Lower leg skin (tissue), 4 donors: ENCODE data around the gene NF1. TPM values are rescaled to one million over a fixed set of nuclear protein-coding genes. Genes with fewer than 3 reads are reported as not detected.
"Not testable (repeated sequence)": the region's sequence is repeated elsewhere in the genome, so short reads cannot be mapped to it uniquely, and the experiment has no call there.

Experiments used
- DNase-seq, 2 donors: peaks; one replicate each; pipeline ENCODE4 v3.0.0-alpha.2; 2019; ENCODE audit warnings: low spot score in 2 of 2
- H3K4me3 ChIP-seq: fragments of 200-600 bp; sonication (generic); 2 replicates; pipeline ENCODE4 v1.5.1; 2017; ENCODE audit warnings: mild to moderate bottlenecking, low read depth; ENCODE audit not compliant: poor library complexity, severe bottlenecking
- CTCF ChIP-seq, 3 donors: fragments of 450-650 bp; IDR thresholded peaks; one replicate each; pipeline ENCODE4 v1.5.1; 2016; ENCODE audit warnings: antibody characterized with exemption in 3 of 3, mild to moderate bottlenecking in 3 of 3, moderate library complexity in 2 of 3
- POLR2A ChIP-seq, 2 donors: fragments of 450-650 bp; IDR thresholded peaks; one replicate each; pipeline ENCODE4 v1.6.1; 2016 to 2017; ENCODE audit warnings: antibody characterized with exemption in 2 of 2, mild to moderate bottlenecking in 1 of 2, moderate library complexity in 1 of 2
- WGBS, 2 donors: methylation state at CpG; one replicate each; pipeline ENCODE4 v1.1.5; 2018; 5-methylcytosine and 5-hydroxymethylcytosine counted together
- intact Hi-C: fragments of 100-400 bp; cut with DNase I; formaldehyde crosslinking; loops from one replicate; pipeline ENCODE4 v1.15.0; 2023; ENCODE audit warnings: low total_unique reads
- total RNA-seq, 4 donors: library from RNA; depleted of rRNA; stranded (reverse); fragments of >200 nt; gene quantifications; one replicate each; pipeline ENCODE4 v1.1.0, GENCODE V29; 2016

Gene NF1
- total RNA-seq, 4 donors from 2014 or later = 27.5 to 48.6 (median 34.3) TPM

- no peak overlapping the region for H3K4me3 ChIP-seq
- DNase-seq = no peak
- intact Hi-C loops = no loop called here
- TF ChIP-seq CTCF (IDR thresholded peaks at IDR 0.05) (no peak), POLR2A (IDR thresholded peaks at IDR 0.05) (no peak)
Measured at GRCh38 chr17:31283841-31284240, 189.1 kb downstream of the NF1 start.

- DNase-seq = no peak
- TF ChIP-seq POLR2A (IDR thresholded peaks at IDR 0.05) (no peak), CTCF (IDR thresholded peaks at IDR 0.05) (no peak)
- 86 to 89% methylated on average over 1 of the region's 1 CpG for WGBS, 2 donors
- no peak overlapping the region for H3K4me3 ChIP-seq
- intact Hi-C loops = no loop called here
Measured at GRCh38 chr17:31286587-31286986, 191.8 kb downstream of the NF1 start.

GRCh38 chr17:31287932-31288331, 193.2 kb downstream of the NF1 start:
- 100% methylated on average over 1 of the region's 1 CpG for WGBS, 2 donors
- intact Hi-C loops = not testable (repeated sequence)

GRCh38 chr17:31289790-31290189, 195.0 kb downstream of the NF1 start:
- intact Hi-C loops = no loop called here
- WGBS, 2 donors = 26 to 50% methylated on average over 3 of the region's 3 CpGs
- DNase-seq = no peak
- TF ChIP-seq CTCF (IDR thresholded peaks at IDR 0.05) = no peak
- no peak for TF ChIP-seq POLR2A (IDR thresholded peaks at IDR 0.05)
- H3K4me3 ChIP-seq = no peak overlapping the region

More at GRCh38 chr17:31287932-31288331, 193.2 kb downstream of the NF1 start:
- not testable (repeated sequence) for H3K4me3 ChIP-seq, DNase-seq

- DNase-seq = no peak
- intact Hi-C loops = no loop called here
- TF ChIP-seq POLR2A (IDR thresholded peaks at IDR 0.05) (no peak), CTCF (IDR thresholded peaks at IDR 0.05) (no peak)
- H3K4me3 ChIP-seq = no peak overlapping the region
Measured at GRCh38 chr17:31291820-31292219, 197.0 kb downstream of the NF1 start.

- 94 to 96% methylated on average over 2 of the region's 2 CpGs for whole genome bisulfite sequencing, 2 donors
- H3K4me3 ChIP-seq = no peak overlapping the region
- no peak for DNase-seq
- TF ChIP-seq POLR2A (IDR thresholded peaks at IDR 0.05) = no peak
- no peak for TF ChIP-seq CTCF (IDR thresholded peaks at IDR 0.05)
- intact Hi-C loops = no loop called here
Measured at GRCh38 chr17:31293581-31293980, 198.8 kb downstream of the NF1 start.
